H9 (cell line): ENCODE measurements around the gene ALKBH7. TPM values are rescaled to one million over a fixed set of nuclear protein-coding genes. Genes with fewer than 3 reads are reported as not detected.

ENCODE experiments used
- DNase-seq: peaks from one replicate; pipeline ENCODE4 v3.0.0-alpha.2; 2017
- H2AFZ ChIP-seq: one replicate; pipeline ENCODE4 v1.6.1; 2013; ENCODE audit warnings: mild to moderate bottlenecking, low read length, control low read depth, moderate library complexity
- H2AK5ac ChIP-seq: 2 replicates; pipeline ENCODE4 v1.6.1; 2013; ENCODE audit warnings: low read length, control low read depth, mixed read lengths; ENCODE audit not compliant: insufficient read length
- H2BK120ac ChIP-seq: one replicate; pipeline ENCODE4 v1.6.1; 2013; ENCODE audit warnings: low read depth, mild to moderate bottlenecking, low read length, control low read depth, inconsistent platforms; ENCODE audit not compliant: poor library complexity, severe bottlenecking
- H2BK12ac ChIP-seq: 2 replicates; pipeline ENCODE4 v1.6.1; 2013; ENCODE audit warnings: low read length, control low read depth, mixed read lengths, low read depth; ENCODE audit not compliant: insufficient read length
- H2BK15ac ChIP-seq: 2 replicates; pipeline ENCODE4 v1.6.1; 2013; ENCODE audit warnings: low read depth, low read length, control low read depth
- H2BK20ac ChIP-seq: one replicate; pipeline ENCODE4 v1.6.1; 2013; ENCODE audit warnings: low read depth, mild to moderate bottlenecking, low read length, control low read depth, inconsistent platforms; ENCODE audit not compliant: poor library complexity, severe bottlenecking
- H2BK5ac ChIP-seq: 2 replicates; pipeline ENCODE4 v1.6.1; 2013; ENCODE audit warnings: low read length, control low read depth, mixed read lengths; ENCODE audit not compliant: insufficient read length
- H3K14ac ChIP-seq: 2 replicates; pipeline ENCODE4 v1.6.1; 2013; ENCODE audit warnings: low read length, control low read depth; ENCODE audit not compliant: insufficient read depth
- H3K18ac ChIP-seq: 2 replicates; pipeline ENCODE4 v1.6.1; 2013; ENCODE audit warnings: low read depth, mild to moderate bottlenecking, mixed read lengths, low read length, control low read depth; ENCODE audit not compliant: insufficient read length
- H3K23ac ChIP-seq: 2 replicates; pipeline ENCODE4 v1.6.1; 2013; ENCODE audit warnings: low read length, control low read depth, mixed read lengths, low read depth; ENCODE audit not compliant: insufficient read length
- H3K23me2 ChIP-seq: 2 replicates; pipeline ENCODE4 v1.6.1; 2013; ENCODE audit warnings: low read depth, mild to moderate bottlenecking, mixed read lengths, low read length, control low read depth; ENCODE audit not compliant: insufficient read length, poor library complexity, severe bottlenecking
- H3K27ac ChIP-seq: 2 replicates; pipeline ENCODE4 v1.5.1; 2013; ENCODE audit warnings: low read length, control low read depth, mixed read lengths, low read depth; ENCODE audit not compliant: insufficient read length
- H3K27me3 ChIP-seq: 2 replicates; pipeline ENCODE4 v1.6.1; 2013; ENCODE audit warnings: low read length, control low read depth, inconsistent platforms; ENCODE audit not compliant: insufficient read depth
- H3K4ac ChIP-seq: 2 replicates; pipeline ENCODE4 v1.6.1; 2013; ENCODE audit warnings: low read depth, mild to moderate bottlenecking, control low read depth, inconsistent platforms, low read length, moderate library complexity
- H3K4me1 ChIP-seq: 2 replicates; pipeline ENCODE4 v1.6.1; 2013; ENCODE audit warnings: low read length, control low read depth, inconsistent platforms; ENCODE audit not compliant: insufficient read depth
- H3K4me2 ChIP-seq: 2 replicates; pipeline ENCODE4 v1.6.1; 2013; ENCODE audit warnings: low read length, control low read depth, mixed read lengths; ENCODE audit not compliant: insufficient read length, insufficient read depth
- H3K56ac ChIP-seq: 2 replicates; pipeline ENCODE4 v1.6.1; 2013; ENCODE audit warnings: low read depth, mild to moderate bottlenecking, mixed read lengths, low read length, control low read depth; ENCODE audit not compliant: insufficient read length
- H3K79me1 ChIP-seq: 2 replicates; pipeline ENCODE4 v1.6.1; 2013; ENCODE audit warnings: low read depth, mild to moderate bottlenecking, moderate library complexity, low read length, control low read depth, inconsistent platforms; ENCODE audit not compliant: insufficient read depth, poor library complexity, severe bottlenecking
- H3K79me2 ChIP-seq: 2 replicates; pipeline ENCODE4 v1.6.1; 2013; ENCODE audit warnings: low read length, control low read depth, inconsistent platforms; ENCODE audit not compliant: insufficient read depth
- H3K9ac ChIP-seq: 2 replicates; pipeline ENCODE4 v1.6.1; 2013; ENCODE audit warnings: low read length, control low read depth, mixed read lengths; ENCODE audit not compliant: insufficient read length; ENCODE audit errors: extremely low read depth
- H3K9me3 ChIP-seq: one replicate; pipeline ENCODE4 v1.6.1; 2013; ENCODE audit warnings: low read depth, low read length, inconsistent platforms; ENCODE audit not compliant: control insufficient read depth
- H3T11ph ChIP-seq: one replicate; pipeline ENCODE4 v1.6.1; 2013; ENCODE audit warnings: mild to moderate bottlenecking, low read length, control low read depth, inconsistent platforms
- H4K20me1 ChIP-seq: one replicate; pipeline ENCODE4 v1.6.1; 2013; ENCODE audit not compliant: control insufficient read depth, insufficient read length, insufficient read depth
- H4K5ac ChIP-seq: 2 replicates; pipeline ENCODE4 v1.6.1; 2013; ENCODE audit warnings: low read depth, mild to moderate bottlenecking, mixed read lengths, low read length, control low read depth; ENCODE audit not compliant: insufficient read length
- H4K8ac ChIP-seq: replicated peaks from 2 replicates; pipeline ENCODE4 v1.6.1; 2013; ENCODE audit warnings: low read length, control low read depth, mixed read lengths, low read depth; ENCODE audit not compliant: insufficient read length
- H4K91ac ChIP-seq: 2 replicates; pipeline ENCODE4 v1.6.1; 2013; ENCODE audit warnings: low read depth, mild to moderate bottlenecking, moderate library complexity, mixed read lengths, low read length, control low read depth; ENCODE audit not compliant: insufficient read length
- H3K27ac Mint-ChIP-seq, 3 experiments: 2 replicates in 2 of 3; 3 replicates in 1 of 3; pipeline ENCODE4 v1.8.0; 2020 to 2021; ENCODE audit warnings: mixed read lengths in 3 of 3, mild to moderate bottlenecking in 1 of 3, moderate library complexity in 1 of 3
- H3K27me3 Mint-ChIP-seq: 2 replicates; pipeline ENCODE4 v1.8.0; 2021; ENCODE audit warnings: low read depth, mild to moderate bottlenecking, moderate library complexity, mixed read lengths
- H3K36me3 Mint-ChIP-seq, 3 experiments: 2 replicates in 2 of 3; 3 replicates in 1 of 3; pipeline ENCODE4 v1.8.0; 2020 to 2021; ENCODE audit warnings: low read depth in 3 of 3, mixed read lengths in 3 of 3; ENCODE audit not compliant: insufficient read depth in 1 of 3
- H3K4me1 Mint-ChIP-seq, 2 experiments: 2 replicates each; pipeline ENCODE4 v1.8.0; 2020; ENCODE audit warnings: mixed read lengths in 2 of 2
- H3K4me3 Mint-ChIP-seq, 2 experiments: 2 replicates in 1 of 2; 3 replicates in 1 of 2; pipeline ENCODE4 v1.8.0; 2020 to 2021; ENCODE audit warnings: mild to moderate bottlenecking in 2 of 2, mixed read lengths in 2 of 2, moderate library complexity in 1 of 2
- H3K9me3 Mint-ChIP-seq, 2 experiments: 2 replicates in 1 of 2; 3 replicates in 1 of 2; pipeline ENCODE4 v1.8.0; 2020; ENCODE audit warnings: mild to moderate bottlenecking in 2 of 2, mixed read lengths in 2 of 2, moderate library complexity in 1 of 2
- WGBS: extraction: QIAGEN DNeasy Blood & Tissue Kit; methylation state at CpG from one replicate; pipeline ENCODE4 v1.1.7; 2013; ENCODE audit warnings: missing lambda C conversion rate, low lambda C conversion rate, mixed read lengths; ENCODE audit not compliant: insufficient read length; ENCODE audit errors: extremely low coverage; 5-methylcytosine and 5-hydroxymethylcytosine counted together
- total RNA-seq: library from RNA; stranded (reverse); gene quantifications from 2 replicates; pipeline ENCODE4 v1.2.1, GENCODE V29; 2021
- TF ChIP-seq, protein P1 (sequence below): fragments of 200-600 bp; sonication (generic); conservative IDR thresholded peaks from 3 replicates; pipeline ENCODE4 v1.8.0; 2021; ENCODE audit warnings: antibody characterized with exemption, mild to moderate bottlenecking

The ALKBH7 gene
- total RNA-seq, 1 experiment from 2014 or later: 85.7 TPM

DNA sequence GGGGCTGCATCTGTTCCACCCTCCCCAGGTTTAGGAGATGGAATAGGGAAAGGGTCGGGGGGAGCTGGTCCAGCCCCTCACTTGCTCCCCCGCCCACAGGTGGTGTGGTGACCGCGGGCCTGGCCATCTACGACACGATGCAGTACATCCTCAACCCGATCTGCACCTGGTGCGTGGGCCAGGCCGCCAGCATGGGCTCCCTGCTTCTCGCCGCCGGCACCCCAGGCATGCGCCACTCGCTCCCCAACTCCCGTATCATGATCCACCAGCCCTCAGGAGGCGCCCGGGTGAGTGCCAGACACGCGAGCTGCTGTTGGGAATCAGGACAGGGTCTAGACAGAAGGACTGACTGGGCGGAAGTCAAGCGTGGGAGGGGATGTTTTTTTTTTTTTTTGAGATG lies 8.2 kb upstream of the ALKBH7 start:
- no peak overlapping the region for H3K56ac ChIP-seq

More for the DNA sequence above, 8.2 kb upstream of the ALKBH7 start:
- H3K27ac Mint-ChIP-seq: no peak overlapping the region
- Histone ChIP-seq H2BK20ac (no peak overlapping the region), H2BK120ac (no peak overlapping the region), H3K23me2 (peaks cover 7% of the 10 kb centered on the region), H2AFZ (no peak overlapping the region), H2BK15ac (no peak overlapping the region), H3K9ac (no peak overlapping the region), H3K79me1 (no peaks in the 10 kb centered on the region), H3K4ac (no peak overlapping the region), H2AK5ac (no peak overlapping the region), H4K20me1 (no peaks in the 10 kb centered on the region), H3K14ac (no peak overlapping the region), H2BK5ac (no peak overlapping the region), H3K9me3 (no peaks in the 10 kb centered on the region), H3K4me2 (no peak overlapping the region), H3K4me1 (no peaks in the 10 kb centered on the region), H2BK12ac (no peak overlapping the region), H4K91ac (no peak overlapping the region), H3T11ph (no peak overlapping the region), H4K5ac (no peak overlapping the region), H3K79me2 (no peaks in the 10 kb centered on the region), H3K23ac (no peak overlapping the region), H3K27ac (no peak overlapping the region), H3K18ac (no peak overlapping the region), H3K27me3 (no peaks in the 10 kb centered on the region), H4K8ac (no peak overlapping the region)
- H3K9me3 Mint-ChIP-seq: no peaks in the 10 kb centered on the region
- no CpG with 5 or more reads among the region's 21 CpGs for WGBS
- H3K4me1 Mint-ChIP-seq: peaks cover 4 to 5% of the 10 kb centered on the region in 2 experiments; a peak in 2 of 4 replicates
- peak overlapping the region in 1 of 2 experiments; percentile 62; a peak in 2 of 5 replicates for H3K4me3 Mint-ChIP-seq
- no peak for DNase-seq
- peaks cover 4% of the 10 kb centered on the region for H3K27me3 Mint-ChIP-seq
- TF ChIP-seq, protein P1, sequence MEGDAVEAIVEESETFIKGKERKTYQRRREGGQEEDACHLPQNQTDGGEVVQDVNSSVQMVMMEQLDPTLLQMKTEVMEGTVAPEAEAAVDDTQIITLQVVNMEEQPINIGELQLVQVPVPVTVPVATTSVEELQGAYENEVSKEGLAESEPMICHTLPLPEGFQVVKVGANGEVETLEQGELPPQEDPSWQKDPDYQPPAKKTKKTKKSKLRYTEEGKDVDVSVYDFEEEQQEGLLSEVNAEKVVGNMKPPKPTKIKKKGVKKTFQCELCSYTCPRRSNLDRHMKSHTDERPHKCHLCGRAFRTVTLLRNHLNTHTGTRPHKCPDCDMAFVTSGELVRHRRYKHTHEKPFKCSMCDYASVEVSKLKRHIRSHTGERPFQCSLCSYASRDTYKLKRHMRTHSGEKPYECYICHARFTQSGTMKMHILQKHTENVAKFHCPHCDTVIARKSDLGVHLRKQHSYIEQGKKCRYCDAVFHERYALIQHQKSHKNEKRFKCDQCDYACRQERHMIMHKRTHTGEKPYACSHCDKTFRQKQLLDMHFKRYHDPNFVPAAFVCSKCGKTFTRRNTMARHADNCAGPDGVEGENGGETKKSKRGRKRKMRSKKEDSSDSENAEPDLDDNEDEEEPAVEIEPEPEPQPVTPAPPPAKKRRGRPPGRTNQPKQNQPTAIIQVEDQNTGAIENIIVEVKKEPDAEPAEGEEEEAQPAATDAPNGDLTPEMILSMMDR: no peak
- peaks cover 35 to 50% (median 44%) of the 10 kb centered on the region in 3 experiments for H3K36me3 Mint-ChIP-seq
